Stimulated activated CD8-positive, alpha-beta memory T cell treated with anti-CD3 and anti-CD28 coated beads, Interleukin-4, amount 100 ng/mL, for 4 hours (primary cell): ENCODE data around the gene YJEFN3.
A peak's percentile ranks its signal among the peaks of the same experiment; 100 is the strongest.

Experiments
- DNase-seq, 2 donors: peaks; one replicate each; pipeline ENCODE4 v3.0.0-alpha.2; 2020; ENCODE audit warnings: low read depth in 2 of 2, low spot score in 1 of 2

YJEFN3 gene

DNA sequence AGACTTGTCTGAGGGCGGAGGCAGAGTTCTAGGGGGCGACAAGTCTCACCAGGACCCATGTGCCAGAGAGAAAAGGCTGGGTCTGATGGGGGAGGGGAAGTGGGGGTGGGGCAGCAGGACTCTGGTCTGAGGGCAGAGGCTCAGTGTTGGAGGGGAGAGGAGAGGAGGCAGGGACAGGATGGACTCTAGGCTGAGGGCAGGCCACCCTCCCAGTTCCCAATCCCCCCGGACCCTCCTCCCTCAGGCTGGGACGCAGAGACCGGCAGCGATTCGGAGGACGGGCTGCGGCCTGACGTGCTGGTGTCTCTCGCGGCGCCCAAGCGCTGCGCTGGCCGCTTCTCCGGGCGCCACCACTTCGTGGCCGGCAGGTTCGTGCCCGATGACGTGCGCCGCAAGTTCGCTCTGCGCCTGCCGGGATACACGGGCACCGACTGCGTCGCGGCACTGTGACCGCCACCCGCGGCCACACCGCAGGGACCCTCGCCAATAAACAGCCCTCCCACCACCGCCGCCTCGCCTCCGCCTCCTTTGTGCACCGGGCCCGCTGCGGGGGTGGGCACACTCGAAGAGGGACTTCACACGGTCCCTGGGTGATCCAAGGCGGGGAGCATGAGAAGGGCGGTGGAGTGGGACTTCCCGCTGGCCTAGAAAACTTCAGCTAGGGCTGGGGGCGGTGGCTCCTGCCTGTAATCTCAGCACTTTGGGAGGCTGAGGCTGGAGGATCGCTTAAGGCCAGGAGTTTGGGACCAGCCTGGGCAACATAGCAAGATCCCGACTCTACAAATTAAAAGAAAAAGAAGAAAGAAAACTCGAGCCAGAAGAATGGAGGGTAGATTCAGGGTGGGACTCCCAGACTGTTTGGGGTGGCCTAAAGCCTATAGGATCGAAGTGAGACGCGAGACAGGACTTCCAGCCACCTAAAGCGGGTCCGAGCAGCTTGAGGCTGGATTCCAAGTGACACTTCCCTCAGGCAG is 8.7 kb downstream of the YJEFN3 start:
- DNase-seq = peak in 1 of 2 donors; percentile 13

DNA sequence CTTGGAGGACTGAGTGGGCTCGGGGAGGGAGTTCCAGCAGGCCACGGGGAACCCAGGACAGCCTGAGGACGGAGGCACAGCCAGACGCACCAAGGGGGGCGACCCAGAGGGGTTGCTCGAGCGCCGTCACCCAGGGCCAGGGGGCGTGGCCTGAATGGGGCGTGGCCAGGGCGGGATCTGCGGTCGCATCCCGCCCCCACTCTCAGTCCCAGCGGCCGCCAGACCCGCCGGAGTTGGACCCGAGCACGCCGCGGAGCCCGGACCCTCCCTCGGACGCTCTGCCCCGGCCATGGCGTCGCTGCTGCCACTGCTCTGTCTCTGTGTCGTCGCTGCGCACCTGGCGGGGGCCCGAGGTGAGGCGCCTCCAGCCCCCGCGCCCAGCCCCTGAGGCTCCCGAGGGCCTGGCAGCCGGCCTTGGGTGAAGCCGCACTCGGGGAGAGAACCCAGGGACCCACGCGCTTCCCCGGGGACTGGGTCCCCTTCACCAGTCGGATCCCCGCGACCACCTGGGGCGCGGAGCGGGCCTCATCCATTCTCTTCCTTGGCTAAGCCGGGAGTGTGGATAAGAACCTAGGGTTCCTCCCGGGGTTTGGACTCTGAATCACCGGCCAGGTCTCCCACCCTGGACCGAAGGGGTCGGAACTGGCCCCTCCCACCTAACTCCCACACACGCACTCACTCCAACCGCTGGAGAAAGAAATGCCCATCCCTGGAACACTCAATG is 9.5 kb downstream of the YJEFN3 start, which contains the start of gene CILP2:
CILP2 (plus strand) TSS at position 205 of the 724 bp plus-strand sequence; CDS start at position 290, 85 bp downstream.
- peak in 1 of 2 donors; percentile 16 for DNase-seq

DNA sequence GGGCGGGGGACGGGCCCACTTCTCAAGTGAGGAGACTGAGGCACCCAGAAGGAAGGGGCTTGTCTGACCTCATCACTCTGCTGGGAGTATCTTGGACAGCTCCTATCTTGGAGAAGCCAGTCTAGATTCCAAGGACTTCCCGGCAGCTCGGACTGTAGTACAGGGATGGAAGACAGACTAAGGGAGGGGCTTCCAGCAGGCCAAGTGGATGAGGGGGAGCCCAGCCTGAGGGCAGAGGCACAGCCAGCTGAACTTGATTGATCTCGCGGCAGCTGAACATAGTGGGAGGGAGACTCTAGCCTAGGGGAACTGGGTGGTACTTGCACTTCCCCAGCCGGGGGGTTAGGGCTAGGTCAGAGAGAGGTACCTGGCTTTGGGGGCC is 10.1 kb downstream of the YJEFN3 start:
- no peak for DNase-seq

DNA sequence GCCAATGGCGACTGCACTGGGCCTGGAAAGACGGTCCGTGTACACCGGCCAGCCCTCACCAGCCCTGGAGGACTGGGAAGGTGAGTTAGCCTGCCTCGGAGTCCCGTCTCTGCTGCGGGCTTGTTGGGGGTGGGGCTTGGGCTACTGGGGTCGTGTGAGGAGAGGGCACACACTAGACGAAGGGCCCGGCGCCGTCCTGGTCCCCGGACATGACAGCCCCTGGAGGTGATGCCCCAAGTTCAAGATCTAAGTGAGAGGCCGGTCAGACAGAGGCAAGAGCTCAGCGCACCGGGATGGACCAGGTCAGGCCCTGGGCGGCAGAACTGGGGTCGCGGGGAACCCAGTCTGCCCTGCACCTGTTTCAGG is 11.0 kb downstream of the YJEFN3 start:
- DNase-seq = no peak

DNA sequence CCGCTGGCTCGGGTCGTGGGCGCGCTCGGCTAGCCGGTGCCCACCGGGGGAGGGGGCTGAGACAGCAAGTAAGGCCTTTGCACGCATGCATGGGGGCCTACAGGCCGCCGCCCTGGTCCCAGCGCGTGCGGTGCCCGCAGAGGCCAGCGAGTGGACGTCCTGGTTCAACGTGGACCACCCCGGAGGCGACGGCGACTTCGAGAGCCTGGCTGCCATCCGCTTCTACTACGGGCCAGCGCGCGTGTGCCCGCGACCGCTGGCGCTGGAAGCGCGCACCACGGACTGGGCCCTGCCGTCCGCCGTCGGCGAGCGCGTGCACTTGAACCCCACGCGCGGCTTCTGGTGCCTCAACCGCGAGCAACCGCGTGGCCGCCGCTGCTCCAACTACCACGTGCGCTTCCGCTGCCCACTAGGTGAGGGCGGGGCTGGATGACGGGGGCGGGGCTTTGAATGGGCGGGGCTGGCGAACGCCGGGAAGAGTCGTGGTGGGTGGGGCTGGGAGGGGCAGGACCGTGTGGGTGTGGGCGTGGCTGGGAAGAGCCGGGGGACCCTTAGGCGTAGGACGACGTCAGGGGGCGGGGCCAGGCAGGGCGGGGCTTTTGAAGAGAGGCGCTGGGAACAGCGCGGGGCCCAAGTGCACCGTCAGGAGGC is 11.5 kb downstream of the YJEFN3 start:
- DNase-seq = peak; percentile 42 to 53

DNA sequence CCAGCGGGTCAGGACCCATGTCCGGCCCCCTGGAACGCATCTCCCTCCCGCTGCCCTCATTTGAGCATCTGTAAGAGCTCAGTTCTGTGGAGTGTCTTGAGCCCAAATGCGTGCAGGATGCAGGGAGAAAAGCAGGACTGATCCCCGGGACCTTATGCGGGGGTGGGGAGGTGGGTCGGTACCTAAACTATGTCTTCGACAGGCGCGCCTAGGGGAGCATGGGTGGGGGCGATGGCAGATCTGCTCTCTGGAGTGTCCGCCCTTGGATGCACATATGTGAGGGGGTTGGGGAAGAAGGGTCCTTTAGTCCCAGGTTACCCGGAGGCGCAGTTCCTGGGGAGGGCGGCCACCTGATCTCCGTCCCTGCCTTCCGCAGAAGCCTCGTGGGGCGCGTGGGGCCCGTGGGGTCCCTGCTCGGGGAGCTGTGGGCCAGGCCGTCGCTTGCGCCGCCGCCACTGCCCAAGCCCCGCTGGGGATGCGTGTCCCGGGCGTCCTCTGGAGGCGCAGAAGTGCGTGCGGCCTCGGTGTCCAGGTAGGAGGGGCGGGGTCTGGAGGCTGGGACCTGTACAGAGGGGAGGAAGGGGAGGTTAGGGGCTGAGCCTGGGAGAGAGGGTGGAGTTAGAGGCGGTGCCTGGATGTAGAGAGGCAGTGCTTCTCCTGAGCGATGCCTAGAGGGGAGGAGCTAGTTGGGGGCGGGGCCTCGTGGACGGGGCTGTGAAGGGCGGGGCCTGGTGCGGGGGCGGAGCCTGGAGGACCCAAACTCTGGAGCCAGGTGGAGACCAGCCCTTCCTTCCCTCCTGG is 12.2 kb downstream of the YJEFN3 start:
- DNase-seq = peak; percentile 40 to 41

DNA sequence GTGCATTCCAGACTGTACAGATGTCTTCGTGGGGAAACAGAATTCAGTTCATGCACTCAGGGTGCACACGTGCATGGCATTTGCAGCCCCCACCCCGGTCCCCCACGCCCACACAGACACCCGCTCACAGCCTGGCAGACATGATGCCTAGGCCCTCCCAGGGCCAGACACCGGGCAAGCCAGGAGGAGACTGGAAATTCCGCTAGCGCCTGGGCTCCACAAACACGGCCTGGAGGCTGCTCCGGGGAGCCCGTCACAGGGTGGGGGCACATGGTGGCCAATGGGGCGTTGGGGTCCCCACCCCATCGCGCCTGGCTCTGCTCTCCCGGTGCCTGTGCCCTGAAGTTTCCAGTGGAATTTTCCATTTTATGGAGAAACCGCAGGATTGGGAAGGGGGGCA is 12.9 kb downstream of the YJEFN3 start:
- DNase-seq = no peak

DNA sequence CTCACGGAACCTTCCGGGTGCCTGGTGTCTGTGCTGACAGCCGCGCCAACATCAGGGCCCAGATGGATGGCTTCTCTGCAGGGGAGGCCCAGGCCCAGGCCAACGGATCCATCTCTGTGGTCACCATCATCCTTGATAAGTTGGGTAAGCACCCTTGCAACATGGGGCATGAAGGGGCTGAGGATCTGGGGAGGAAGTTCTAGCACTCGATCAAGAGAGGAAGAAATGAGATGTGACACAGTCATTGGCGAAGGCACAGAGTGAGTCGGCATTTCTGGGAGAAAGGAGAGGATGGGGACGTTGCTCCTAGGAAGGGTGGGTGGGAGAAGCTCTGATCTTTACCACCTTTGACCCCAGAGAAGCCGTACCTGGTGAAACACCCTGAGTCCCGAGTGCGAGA is 13.8 kb downstream of the YJEFN3 start:
- no peak for DNase-seq

DNA sequence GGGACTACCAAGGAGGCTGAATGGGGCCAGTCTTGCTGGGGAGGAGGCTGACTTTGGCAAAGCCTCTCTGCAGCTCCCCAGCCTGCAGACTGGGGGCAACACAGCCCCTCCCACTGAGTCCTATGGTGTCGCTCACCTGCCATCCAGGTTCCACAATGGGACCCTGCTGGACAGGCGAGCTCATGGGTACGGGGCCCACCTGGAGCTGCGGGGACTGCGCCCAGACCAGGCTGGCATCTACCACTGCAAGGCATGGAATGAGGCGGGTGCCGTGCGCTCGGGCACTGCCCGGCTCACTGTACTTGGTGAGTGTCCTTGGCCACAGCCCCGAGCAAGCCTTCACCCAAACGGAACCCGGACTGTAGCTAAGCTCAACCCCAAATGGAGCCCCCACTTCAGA is 14.4 kb downstream of the YJEFN3 start:
- DNase-seq = no peak

DNA sequence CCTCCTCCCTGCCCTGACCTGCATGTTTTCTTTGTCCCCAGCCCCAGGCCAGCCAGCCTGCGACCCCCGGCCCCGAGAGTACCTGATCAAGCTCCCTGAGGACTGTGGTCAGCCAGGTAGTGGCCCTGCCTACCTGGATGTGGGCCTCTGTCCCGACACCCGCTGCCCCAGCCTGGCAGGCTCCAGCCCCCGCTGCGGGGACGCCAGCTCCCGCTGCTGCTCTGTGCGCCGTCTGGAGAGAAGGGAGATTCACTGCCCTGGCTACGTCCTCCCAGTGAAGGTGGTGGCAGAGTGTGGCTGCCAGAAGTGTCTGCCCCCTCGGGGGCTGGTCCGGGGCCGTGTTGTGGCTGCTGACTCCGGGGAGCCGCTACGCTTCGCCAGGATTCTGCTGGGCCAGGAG is 14.9 kb downstream of the YJEFN3 start:
- no peak for DNase-seq

DNA sequence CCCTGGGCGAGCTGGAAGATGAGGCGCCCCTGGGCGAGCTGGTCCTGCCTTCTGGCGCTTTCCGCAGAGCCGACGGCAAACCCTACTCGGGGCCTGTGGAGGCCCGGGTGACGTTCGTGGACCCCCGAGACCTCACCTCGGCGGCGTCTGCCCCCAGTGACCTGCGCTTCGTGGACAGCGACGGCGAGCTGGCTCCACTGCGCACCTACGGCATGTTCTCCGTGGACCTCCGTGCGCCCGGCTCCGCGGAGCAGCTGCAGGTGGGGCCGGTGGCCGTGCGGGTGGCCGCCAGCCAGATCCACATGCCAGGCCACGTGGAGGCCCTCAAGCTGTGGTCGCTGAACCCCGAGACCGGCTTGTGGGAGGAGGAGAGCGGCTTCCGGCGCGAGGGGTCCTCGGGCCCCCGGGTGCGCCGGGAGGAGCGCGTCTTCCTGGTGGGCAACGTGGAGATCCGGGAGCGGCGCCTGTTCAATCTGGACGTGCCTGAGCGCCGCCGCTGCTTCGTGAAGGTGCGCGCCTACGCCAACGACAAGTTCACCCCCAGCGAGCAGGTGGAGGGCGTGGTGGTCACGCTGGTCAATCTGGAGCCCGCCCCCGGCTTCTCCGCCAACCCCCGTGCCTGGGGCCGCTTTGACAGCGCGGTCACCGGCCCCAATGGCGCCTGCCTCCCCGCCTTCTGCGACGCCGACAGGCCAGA is 15.7 kb downstream of the YJEFN3 start:
- no peak for DNase-seq

DNA sequence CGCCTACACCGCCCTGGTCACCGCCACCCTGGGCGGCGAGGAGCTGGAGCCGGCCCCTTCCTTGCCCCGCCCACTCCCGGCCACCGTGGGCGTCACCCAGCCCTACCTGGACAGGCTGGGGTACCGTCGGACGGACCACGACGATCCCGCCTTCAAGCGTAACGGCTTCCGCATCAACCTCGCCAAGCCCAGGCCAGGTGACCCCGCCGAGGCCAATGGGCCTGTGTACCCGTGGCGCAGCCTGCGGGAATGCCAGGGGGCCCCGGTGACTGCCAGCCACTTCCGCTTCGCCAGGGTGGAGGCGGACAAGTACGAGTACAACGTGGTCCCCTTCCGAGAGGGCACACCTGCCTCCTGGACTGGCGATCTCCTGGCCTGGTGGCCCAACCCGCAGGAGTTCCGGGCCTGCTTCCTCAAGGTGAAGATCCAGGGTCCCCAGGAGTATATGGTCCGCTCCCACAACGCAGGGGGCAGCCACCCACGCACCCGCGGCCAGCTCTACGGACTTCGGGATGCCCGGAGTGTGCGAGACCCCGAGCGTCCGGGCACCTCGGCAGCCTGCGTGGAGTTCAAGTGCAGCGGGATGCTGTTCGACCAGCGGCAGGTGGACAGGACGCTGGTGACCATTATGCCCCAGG is 16.4 kb downstream of the YJEFN3 start:
- DNase-seq = no peak

DNA sequence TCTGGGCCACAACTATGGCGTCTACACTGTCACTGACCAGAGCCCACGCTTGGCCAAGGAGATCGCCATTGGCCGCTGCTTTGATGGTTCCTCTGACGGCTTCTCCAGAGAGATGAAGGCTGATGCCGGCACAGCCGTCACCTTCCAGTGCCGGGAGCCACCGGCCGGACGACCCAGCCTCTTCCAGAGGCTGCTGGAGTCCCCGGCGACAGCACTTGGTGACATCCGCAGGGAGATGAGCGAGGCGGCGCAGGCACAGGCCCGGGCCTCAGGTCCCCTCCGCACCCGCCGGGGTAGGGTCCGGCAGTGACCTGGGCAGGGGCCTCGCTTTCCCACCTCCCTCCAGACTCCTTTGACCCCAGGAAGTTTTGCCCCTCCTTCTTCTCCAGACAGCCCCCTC is 17.0 kb downstream of the YJEFN3 start:
- no peak for DNase-seq

DNA sequence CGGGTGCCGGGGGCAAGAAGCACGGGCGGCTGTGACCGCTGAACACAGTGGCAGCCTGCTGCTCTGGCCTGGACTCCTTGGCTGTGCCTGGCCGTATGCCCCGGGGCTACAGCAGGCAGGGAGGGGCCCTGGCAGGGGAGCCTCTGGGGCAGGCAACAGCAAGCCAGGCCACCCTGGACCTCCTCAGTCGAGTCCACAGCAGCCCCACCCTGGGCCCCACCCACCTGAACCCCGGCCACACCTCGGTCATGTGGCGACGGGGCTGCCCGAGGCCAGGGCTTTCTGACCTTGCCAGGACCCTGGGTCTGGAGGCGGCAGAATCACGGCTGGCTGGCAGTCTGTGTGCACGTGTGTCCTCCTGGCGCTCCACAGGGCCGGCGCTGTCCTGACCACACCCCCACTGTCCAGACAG is 18.0 kb downstream of the YJEFN3 start:
- DNase-seq = no peak

DNA sequence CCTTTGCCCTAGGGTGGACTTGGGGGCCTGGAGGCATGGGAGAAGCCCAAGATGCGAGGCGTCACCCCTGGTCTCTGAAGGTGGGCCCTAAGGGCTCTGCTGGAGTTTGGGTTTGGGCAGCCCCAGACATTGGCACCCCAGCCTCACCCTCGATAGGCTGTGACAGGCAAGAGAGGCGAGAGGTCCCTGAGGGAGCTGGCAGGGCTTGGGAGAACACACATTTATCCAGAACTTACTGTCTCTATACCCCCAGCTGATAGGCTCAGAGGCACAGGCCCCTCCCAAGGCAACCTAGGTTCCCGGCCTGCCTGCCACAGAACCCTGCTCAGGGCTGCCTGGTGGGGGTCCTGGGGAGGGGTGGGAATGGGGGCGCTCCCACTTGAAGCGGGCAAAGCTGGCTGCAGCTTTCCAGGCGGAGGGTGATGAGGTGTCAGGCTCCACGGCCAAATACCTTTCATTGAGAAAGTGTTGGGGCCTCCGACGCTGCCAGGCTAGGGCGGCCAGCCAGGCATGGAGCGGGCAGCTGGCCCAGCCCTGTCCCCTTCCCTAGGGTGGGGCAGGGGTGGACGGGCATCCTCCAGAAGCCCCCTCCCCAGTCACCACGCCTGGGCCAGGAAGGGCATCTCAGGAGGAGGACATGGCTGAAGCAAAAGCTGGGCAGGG is 19.1 kb downstream of the YJEFN3 start:
- no peak for DNase-seq

DNA sequence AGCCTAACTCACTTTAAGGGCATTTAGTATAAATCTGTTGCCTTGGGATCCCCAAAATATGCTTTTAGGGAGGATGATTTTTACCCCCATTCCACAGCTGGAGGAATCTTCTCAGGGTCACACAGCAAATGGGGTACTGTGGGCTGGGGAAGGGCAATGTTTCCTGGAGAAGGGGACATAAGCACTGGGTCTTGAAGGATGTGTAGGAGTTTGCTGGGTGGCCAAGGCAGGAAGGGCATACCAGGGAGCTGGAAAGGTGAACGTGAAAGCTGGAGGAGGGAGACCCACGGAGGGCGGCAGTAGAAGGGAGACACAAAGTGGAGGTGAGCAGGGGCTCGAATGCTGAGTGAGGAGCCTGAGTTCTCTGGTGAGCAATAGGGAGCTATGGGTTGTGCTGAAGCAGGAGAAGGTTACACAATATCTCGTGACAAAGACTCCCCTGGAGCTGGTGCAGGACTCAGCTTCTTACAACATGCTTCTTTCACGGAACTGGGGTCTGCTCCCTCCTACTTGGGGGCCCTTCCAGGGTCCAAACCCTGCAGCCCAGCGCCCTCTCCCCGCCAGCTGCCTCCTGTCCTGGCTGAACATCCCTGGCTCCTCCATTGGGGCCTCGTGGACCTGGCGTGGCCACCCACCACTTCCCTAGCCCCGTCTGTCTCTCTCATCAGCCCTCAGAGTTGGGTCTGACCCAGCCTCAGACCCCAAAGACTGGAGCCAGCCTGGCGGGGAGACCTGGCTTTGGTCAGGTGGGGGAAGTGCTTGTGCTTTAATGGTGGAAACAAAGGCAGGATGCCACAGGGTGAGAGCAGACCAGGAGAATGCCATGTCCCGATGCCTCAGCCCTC is 20.4 kb downstream of the YJEFN3 start:
- DNase-seq = no peak

DNA sequence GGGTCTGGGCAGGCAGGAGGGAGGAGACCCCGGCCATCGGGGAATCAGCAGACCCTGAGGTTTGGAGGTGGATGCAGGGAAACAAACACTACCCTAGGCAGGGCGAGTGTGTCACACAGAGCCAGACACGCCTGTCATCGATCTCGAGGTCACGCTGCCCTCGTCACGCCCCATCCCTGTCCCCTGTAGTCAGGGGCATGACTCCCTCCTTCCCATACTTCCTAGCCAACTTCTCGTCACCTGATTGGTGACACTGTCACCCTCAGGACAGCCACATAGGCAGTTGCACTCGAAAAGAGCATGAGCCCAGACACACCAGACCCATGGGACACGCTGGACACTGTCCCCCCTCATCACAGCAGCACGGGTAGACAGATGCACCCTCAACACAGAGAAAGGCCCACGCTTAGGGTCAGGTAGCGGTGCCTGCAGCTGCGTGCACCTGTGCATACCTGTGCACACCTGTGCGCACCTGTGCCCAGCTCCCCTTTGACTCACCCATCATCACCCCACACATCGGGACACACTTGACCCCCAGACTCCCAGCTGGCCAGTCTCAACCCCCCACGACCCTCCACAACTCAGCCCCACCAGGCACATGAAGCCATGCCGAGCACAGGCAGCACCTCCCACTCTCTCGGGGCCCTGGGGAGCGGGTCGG is 21.2 kb downstream of the YJEFN3 start:
- no peak for DNase-seq

DNA sequence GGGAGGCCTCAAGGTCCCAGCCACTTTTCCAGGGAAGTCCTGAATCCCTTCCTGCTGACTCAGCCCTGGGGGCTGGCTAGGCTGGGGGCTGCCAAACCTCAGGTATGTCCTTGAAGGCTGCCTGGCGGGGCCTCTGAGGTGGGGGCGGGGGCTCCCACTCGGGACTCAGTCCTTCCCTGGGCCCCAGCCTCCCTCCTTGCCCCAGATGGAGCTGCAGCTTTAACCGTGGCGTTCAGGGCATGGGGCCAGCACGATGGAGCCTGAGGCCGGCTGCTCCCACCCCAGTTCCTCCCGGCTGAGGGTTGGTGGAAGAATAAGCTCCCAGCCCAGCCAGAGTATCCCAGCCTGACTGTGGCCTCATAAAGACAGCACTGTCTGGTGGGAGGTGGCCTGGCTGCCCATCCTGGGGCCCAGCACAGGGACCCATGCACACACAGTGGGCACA is 21.8 kb downstream of the YJEFN3 start:
- no peak for DNase-seq
